ENCODE data around the gene SHB. TPM values are rescaled to one million over a fixed set of nuclear protein-coding genes. Genes with fewer than 3 reads are reported as not detected.

The SHB gene
- total RNA-seq, 1 experiment from 2014 or later = 56.4 TPM

DNA sequence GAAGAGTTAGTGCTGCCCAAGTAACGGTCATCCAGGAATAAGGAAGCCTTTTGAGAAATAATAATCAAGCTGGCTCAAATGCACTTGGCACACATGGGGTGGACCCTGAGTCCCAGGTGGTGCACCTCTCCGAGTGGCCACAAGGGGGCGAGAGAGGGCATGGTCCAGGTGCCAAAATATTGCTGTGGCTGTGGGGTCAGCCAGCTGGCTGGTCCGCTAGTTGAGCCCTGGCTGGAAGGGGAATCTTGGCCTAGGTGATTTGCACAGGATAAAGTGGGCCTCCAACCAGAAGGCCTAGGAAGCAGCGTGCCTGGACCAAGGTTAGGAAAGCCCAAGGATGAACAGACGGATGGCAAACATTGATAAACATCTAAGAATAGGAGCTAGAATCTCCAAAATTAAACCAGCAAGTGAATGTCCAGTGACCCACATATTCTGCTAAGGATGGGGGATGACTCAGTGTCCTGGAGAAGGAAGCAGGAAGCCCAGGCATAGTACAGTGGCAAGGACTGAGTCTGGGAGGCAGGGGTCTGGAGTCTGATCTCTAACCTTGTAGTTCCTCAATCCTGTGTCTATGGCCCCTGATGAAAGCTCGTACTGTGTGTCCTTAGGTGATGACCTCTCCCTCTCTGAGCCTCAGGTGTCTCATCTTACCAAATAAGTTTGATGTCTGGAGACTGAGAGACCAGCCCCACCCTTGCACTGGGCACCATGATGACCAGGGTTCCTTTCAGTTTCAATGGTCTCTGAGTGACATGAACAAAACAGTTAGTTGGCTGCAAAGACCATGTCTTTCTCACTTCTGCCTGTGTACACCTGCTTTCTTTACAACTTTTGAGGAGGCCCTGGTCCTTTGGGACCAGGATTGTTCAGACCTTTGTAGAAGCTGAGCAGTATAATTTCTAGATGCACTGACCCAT lies 19.2 kb upstream of the SHB start:
- Histone ChIP-seq H3K4me2 (ENCODE audit: low read length) (no peak overlapping the region), H3K27me3 (ENCODE audit: low read length) (no peaks in the 10 kb centered on the region), H3K9me2 (replicated peaks; ENCODE audit: low read length) (no peaks in the 10 kb centered on the region), H3K4me3 (ENCODE audit: low read length) (no peak overlapping the region), H3K9ac (ENCODE audit: low read length) (no peak overlapping the region), H3K4me1 (ENCODE audit: insufficient read depth, low read length) (peaks cover 5% of the 10 kb centered on the region; the same call in 1 of the 2 replicates), H3K27ac (ENCODE audit: low read length) (no peak overlapping the region), H4K20me1 (ENCODE audit: low read length) (no peaks in the 10 kb centered on the region), H3K9me3 (ENCODE audit: low read length) (no peaks in the 10 kb centered on the region), H2AFZ (ENCODE audit: low read length) (no peak overlapping the region), H3K79me2 (ENCODE audit: low read length) (no peaks in the 10 kb centered on the region), H3K36me3 (ENCODE audit: low read depth, low read length) (no peaks in the 10 kb centered on the region), H3F3A (ENCODE audit: low read length, unreplicated experiment) (no peaks in the 10 kb centered on the region)
- DNase-seq (peak; percentile 59), ATAC-seq (peak; percentile 31; the same call in 1 of the 2 replicates)
- no TSS peak for BruUV-seq (replicated peaks)
- intact Hi-C loops (cut with micrococcal nuclease) = loop anchor here (1.0 to 5.0 kb wide), 3 partner anchors 174 to 275 kb away; no protein-coding TSS in a partner anchor
- CTCF ChIA-PET = interaction anchor here (2.2 kb wide), 1 partner anchor 175 kb away, joined by 10 read pairs; no protein-coding TSS in a partner anchor
- POLR2A ChIA-PET (ENCODE audit: unreplicated experiment) = no interaction called here
- TF ChIP-seq EZH2 (IDR thresholded peaks at IDR 0.05; ENCODE audit: low read length, unreplicated experiment) (no peak), EZH2phosphoT487 (IDR thresholded peaks at IDR 0.05; ENCODE audit: borderline replicate concordance, low read length) (no peak), CTCF (conservative IDR thresholded peaks at IDR 0.05; ENCODE audit: low read depth, low read length) (peak; percentile 89)

DNA sequence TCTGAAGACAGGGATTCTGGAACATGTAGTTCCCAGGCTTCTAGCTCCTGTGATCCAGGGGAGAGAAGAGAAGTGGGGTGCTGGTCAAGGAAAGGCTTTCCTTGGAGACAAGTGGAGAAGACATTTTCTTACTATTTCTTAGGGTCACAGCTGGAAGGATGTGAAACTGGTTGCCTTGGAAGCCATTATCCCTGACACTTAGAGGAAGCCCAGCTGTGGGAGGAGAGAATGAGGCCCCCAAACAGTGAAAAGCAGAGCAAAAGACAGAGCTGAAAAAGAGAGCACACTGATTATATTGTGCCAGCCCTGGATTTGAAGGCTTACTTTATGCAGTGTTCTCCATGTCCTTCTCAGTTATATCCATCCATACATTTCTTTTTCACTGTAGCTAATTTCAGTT lies 17.5 kb upstream of the SHB start:
- BruUV-seq (replicated peaks) = no TSS peak
- Histone ChIP-seq H3K27ac (ENCODE audit: low read length) (no peak overlapping the region), H3K4me1 (ENCODE audit: insufficient read depth, low read length) (peaks cover 5% of the 10 kb centered on the region; the same call in 1 of the 2 replicates), H3F3A (ENCODE audit: low read length, unreplicated experiment) (no peaks in the 10 kb centered on the region), H3K9ac (ENCODE audit: low read length) (no peak overlapping the region), H3K9me3 (ENCODE audit: low read length) (no peaks in the 10 kb centered on the region), H3K27me3 (ENCODE audit: low read length) (no peaks in the 10 kb centered on the region), H2AFZ (ENCODE audit: low read length) (no peak overlapping the region), H3K36me3 (ENCODE audit: low read depth, low read length) (no peaks in the 10 kb centered on the region), H3K4me3 (ENCODE audit: low read length) (no peak overlapping the region), H3K9me2 (replicated peaks; ENCODE audit: low read length) (no peaks in the 10 kb centered on the region), H4K20me1 (ENCODE audit: low read length) (no peaks in the 10 kb centered on the region), H3K4me2 (ENCODE audit: low read length) (no peak overlapping the region), H3K79me2 (ENCODE audit: low read length) (no peaks in the 10 kb centered on the region)
- DNase-seq (no peak), ATAC-seq (no peak)
- ChIA-PET CTCF (no interaction called here), POLR2A (ENCODE audit: unreplicated experiment) (no interaction called here)
- TF ChIP-seq CTCF (conservative IDR thresholded peaks at IDR 0.05; ENCODE audit: low read depth, low read length) = no peak
- TF ChIP-seq EZH2 (IDR thresholded peaks at IDR 0.05; ENCODE audit: low read length, unreplicated experiment) = no peak
- TF ChIP-seq EZH2phosphoT487 (IDR thresholded peaks at IDR 0.05; ENCODE audit: borderline replicate concordance, low read length) = no peak
- intact Hi-C loops (cut with micrococcal nuclease) = loop anchor here (5.0 kb wide), 2 partner anchors 174 to 176 kb away; no protein-coding TSS in a partner anchor
